Cerebellar cortex (tissue), 1 donor: ENCODE data around the gene HMHB1.
"Not testable (repeated sequence)": the region's sequence is repeated elsewhere in the genome, so short reads cannot be mapped to it uniquely, and the experiment has no call there.

Source experiments
- DNase-seq: peaks from one replicate; pipeline ENCODE4 v3.0.0-alpha.2; 2015; ENCODE audit warnings: low spot score

HMHB1 gene

DNA sequence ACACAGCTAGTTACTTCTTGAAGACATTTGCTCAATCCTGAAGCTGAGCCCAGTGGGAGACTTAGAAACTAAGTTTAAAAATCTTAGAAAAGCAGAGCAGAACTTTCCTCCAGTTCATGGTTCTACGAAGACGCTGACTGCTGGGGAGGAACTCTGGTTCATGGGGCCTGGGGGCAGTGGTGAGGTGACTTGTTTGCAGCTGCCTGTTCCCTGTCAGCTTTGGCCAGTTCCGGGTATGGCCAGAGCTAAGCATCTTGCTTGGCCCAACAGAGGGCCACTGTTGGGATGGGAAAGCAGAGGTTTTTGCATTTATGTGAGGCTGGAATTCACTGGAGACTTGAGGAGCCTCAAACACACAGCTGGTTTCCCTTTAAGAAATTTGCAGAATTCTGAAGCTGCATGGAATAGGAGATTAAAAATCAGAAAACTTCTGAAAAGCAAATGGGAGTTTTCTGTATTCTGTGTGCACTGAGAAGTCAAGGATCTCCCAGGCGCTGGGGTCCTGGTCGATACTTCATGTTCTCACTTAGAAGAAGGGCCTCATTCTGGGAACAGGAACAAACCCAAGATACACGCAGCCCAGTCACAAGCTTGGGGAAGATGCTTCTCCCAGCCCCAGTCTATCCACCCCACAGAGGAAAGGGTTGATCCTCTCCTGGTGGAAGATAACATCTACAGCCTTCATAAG lies 10.6 kb upstream of the HMHB1 start:
- no peak for DNase-seq

DNA sequence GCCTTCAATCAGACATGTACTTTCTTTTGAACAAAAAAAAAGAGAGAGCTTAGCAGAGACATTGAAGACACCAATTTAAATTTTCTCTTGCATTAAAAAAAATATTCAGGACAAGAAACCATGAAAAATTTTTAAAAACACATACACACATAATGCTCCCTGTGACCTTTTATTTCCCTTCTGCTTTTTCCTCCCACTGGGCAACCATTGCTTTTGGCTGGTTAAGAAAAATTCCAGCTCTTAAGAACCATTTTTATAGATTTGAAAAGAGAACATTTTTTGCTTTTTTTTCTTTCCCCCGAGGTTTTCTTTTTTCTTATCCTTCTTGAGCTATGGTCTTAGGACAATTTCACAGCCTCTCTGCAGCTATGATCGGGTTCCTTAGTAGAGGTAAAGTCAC lies 6.1 kb upstream of the HMHB1 start:
- DNase-seq = no peak

DNA sequence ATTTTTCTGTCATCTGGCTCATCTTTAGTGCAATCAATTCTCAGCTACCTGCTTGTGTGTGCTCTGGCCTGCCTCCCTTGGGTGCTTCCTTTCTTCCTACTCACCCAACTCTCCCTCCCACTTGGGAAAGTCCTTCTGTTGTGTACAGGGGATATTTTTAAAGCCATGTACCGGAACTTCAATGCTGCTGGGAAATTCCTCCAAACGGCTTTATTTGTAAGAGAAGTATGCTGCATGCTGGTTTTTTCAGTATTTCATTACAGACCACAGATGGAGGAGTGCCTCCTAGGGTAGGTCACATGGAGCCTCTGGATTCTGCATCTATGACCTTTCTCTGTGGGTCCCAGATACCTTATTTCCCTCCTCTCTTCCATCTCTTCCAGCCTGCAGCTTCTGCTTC lies 5.4 kb upstream of the HMHB1 start:
- peak; percentile 93 for DNase-seq

DNA sequence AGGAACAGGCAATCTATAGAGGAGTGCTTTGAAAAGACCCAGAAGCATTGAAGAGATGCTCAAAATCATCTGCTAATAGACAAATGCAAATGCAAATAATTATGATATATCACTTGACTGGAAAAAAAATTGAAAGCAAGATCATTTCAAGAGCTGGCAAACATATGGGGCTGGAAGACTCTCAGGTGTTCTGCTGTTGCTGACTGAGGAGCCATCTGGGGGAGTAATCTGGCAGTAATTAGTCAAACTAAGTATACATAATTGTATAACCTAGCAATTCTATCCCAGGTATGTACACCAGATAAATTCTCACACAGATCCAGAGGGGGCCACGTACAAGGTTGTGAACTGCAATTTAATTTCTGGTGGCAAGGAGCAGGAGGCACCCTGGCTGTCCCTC lies 4.6 kb upstream of the HMHB1 start:
- peak; percentile 61 for DNase-seq

DNA sequence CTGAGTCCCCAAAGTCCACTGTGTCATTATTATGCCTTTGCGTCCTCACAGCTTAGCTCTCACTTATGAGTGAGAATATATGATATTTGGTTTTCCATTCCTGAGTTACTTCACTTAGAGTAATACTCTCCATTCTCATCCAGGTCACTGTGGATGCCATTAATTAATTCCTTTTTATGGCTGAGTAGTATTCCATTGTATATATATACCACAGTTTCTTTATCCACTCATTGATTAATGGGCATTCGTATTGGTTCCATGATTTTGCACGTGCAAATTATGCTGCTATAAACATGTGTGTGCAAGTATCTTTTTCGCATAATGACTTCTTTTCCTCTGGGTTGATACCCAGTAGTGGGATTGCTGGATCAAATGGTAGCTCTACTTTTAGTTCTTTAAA lies 4.4 kb downstream of the HMHB1 start:
- not testable (repeated sequence) for DNase-seq

DNA sequence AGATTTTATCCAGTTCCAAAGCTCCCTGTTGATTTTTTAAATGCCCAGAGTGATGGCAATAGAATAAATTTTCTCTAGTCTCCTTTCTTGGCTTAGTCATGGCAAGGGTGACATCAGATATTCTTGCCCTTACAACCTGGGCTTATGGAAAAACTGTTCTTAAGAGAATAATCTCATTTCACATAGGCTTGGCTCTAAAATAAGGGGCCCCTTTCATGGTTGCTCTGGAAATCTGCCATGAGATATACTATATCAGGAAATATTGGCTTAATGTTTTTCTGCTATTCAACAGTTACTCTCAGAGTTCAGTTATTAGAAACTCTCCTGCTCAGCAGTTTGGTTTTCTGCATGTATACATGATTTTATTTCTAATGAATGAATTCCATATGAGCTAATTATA lies 7.8 kb downstream of the HMHB1 start:
- no peak for DNase-seq

DNA sequence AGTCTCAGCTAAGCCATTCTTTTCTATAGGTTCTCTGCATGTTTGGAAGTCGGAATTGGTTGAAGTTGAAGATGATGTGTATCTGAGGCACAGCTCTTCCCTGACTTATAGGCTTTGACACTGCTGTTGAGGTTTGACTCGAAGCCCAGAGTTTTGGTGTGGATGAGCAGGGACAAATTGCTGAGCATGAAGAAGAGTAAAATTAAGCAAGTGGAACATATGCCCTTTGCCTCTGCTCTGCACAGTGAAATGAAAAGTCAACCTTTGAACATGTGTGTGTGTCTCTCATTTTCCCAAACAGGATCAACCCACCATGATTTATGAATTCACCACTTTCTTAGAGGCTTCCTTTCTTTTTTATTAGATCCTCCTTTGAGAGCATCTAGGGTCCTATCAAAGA lies 8.5 kb downstream of the HMHB1 start:
- DNase-seq = no peak

DNA sequence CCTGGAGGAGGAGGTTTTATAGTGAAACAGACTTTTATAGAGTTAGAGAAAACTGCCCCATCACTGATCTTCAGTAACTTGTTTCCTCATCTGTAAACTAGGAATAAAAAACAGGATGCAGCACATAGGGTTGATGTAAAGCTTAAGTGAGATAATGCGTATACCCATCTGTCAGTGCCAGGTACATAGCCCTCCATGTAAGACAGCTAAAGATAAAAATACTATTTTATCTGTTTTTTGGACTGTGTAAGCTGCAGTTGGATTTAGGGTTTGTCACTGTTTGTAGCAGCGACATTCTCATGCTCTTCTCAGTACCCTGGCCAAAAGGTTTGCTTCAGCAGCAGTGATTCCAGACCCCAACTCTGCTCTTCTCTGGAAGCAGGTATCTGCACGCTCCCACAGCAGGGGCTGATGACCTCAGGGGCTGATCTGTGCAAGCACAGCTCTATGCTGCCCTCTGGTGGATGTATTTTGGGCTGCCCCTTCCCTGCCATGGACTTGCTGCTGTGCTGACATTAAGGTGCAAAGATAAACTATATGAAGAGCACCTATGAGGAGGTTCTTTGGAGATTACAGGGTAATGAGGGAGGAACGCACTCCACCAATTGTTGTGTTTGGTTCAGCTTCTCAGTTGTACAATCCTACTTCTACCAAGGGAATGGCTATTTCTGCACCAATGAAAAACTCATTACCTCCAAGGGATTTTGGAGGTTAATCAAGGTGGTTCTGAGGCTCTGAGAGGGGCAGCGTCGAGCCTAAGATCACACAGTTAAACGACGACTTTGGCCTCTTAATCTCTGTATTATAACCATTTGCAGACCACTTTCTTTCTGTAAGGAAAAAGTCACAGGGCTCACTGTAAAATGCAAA lies 13.1 kb downstream of the HMHB1 start:
- peak; percentile 80 for DNase-seq

DNA sequence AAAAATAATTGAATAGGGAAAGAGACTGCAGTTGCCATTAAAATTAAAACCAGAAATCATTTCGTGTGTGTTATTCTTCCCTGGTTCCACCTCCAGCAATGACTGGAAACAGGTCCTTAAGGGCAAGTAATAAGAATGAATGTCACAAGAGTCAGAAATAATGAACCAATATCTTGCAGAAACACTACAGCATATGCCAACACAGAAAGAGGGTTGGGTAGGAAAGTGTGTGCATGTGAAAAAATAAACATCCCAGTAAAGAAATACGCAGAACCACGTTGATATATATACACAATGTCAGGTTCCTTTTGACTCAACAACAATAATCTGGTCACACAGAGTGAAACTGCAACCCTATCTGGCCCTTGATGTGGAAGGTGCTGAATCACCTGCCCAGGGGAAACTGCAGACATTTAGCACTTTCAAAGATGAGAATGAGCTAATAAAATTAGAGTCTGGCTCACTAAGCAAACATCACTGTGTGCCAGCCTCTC lies 15.0 kb downstream of the HMHB1 start:
- peak; percentile 13 for DNase-seq

DNA sequence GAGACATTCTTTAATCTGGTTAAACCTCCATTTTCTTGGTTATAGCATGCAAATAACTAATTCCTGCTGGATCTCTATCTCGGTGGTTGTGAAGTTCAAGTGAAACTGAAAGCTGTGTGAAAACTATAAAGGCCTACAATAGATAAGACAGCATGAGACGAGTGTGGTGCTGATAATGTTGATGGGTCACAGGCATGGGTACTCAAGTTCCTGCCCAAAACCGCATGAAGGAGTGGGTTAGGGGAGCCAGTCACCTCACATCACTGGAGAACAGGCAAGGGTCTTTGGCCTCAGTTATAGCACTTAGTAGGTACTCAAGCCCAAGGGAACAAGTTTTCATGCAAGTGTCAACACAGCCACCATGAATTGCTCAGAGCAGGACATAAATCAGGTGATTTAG lies 16.7 kb downstream of the HMHB1 start:
- no peak for DNase-seq

DNA sequence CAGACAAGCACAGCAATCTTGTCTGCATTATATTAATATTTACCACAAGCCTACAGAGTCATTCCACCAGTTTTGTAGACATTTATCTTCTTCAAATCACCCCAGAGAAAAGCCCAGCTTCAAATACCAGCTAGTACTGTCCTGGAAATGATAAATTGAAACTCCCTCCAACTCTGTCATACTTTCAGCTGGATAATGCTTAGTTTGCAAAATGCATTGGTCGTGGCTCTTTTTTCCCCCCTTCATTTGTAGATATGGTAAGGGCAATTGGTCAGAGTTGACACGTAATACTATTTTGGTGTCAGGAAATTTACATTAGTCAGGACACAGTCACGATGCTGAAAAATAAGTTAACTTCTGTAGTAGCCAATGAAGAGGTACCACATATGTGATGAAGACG lies 21.2 kb downstream of the HMHB1 start:
- DNase-seq = no peak

DNA sequence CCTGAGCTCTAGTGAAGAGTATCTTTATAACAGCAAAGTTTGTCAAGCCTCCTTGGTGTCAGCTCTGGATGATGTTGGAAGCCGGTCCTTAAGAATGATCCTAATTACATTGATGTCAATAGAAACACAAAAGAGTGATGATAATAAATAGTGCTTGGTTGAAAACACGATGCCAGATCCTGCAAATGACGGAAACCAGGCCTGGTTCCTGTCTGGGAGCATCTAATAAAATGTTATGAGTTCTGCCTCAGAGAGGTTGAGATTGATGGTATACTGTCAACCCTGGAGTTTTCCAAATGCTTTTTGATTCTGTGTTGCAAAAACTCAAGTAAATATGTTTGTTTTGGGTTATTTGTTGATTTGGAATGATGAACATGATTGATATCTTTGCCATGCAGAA lies 23.3 kb downstream of the HMHB1 start:
- DNase-seq = no peak

DNA sequence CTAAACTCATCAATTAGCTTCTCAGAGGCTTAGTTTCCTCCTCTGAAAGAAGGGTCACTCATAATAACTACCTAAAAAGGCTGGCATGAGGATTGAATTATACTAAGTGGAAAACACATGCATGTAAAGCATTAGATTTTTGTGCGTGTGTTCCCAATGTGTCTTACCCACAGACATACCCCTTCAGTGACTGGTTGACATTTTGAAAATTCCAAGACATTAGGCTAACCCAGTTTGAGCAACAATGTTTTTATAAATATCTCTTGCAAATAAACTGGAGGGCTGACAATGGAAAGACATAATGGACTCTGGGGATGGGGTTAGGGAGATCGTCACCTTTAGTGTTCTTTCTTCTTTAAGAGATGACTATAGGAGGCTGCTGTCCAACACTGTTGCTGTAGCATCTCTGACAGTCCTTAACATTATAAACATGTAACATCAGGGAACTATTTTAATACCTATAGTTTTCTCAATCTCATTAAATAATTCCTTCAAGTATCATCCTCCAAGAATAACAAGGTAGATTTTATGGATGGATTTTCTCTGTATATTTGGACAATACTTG lies 24.3 kb downstream of the HMHB1 start:
- no peak for DNase-seq

DNA sequence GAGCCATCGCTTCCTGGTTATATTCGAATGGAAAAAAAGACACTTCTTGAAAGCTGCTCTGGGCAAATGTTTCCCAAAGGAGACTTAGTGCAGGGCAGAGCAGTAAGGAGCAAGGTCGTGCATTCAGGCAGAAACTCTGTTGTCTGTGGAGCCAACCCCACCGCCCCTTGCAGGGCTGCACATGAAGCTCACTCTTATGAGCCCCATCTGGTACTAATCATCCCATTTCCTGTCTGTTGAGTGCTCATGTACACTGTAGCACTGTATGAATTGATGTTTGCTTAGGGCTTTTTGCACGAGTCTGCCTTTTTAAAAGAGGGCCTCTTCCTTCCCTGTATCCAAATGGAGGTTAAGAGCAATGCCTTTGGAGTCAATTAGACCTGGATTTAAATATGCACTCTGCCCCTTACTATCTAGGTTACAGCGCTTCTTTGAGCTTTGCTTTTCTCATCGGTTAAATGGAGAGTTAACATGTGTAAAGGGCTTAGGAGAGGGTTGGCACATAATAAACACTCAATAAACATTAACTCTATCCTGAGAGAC lies 25.4 kb downstream of the HMHB1 start:
- no peak for DNase-seq

DNA sequence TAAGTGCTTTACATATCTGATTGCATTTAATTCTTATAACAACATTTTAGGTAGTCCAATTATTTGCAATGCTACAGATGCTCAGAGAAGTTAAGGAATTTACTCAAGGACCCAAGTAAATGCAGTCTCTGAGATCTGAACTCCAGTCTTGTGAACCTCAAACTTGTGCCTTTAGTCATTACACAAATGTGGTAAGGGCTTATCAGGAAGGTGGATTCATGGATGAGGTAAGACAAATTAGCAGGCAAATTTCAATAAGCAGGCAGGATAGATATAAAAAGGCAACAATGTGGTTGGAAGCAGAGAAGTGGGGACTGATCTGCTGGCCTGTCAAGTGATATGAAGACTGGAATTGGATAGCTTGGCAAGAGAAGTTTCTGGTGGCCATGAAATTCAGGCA lies 29.5 kb downstream of the HMHB1 start:
- DNase-seq = no peak

DNA sequence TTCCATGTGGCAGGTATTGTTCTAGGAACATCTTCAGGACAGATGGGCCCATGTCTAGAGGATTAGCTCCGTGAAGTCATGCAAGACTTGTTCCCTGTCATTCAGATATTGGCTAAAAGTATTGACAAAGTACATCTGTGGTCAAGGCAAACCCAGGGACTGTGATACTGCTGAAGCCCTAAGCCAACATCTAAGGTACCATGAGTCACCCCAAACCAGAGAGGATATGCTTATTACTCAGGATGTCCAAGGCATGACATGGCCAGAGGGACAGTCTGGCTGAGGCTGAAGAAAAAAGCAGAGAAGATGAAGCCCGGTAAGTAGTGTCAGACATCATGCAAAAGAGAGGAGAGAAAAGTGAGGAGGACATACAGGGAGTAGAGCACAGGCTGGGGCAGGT lies 31.0 kb downstream of the HMHB1 start:
- no peak for DNase-seq

DNA sequence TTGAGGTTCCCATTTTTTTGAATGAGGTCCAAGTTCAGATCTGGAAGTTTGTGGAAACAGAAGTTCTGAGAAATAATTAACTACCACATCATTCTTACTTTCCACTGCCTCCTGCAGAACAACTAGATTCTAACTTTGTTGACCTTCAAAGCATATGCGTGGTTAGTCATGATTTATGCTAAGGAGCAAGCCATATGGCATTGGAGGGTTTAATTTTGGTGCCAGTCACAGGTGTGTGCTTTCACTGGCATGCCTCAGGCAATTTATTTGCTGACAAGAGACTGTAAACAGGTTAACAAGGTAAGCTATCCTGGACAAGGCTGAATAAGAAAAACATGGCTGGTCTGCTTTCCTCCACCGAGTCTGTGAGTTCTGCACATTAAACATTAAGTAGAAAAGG lies 31.5 kb downstream of the HMHB1 start:
- DNase-seq = no peak

DNA sequence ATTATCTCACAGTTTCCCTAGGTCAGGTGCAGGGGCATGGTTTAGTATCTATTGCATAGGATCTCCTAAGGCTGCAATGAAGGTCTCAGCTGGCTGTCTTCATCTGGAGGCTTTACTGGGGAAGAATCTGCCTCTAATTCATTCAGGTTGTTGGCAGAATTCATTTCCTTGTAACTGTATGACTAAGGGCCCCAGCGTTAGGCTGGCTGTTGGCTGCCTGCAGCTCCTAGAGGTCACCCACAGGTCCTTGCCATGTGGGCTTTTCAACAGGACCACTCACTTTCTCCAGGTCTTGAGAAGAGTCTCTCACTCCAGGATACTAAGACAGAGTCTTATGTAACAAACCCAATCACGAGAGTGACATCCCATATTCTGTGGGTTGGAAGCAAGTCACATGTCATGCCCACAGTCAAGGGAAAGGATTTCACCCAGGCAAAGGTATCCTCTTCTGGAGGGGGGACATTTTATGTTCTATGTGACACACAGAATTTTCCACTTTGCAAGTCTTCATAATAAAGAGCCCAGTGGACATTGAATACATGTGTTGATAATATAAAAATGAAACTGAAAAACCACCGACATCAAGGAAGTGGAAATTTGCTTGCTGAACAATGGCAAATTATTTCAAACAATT lies 38.2 kb downstream of the HMHB1 start:
- DNase-seq = no peak

DNA sequence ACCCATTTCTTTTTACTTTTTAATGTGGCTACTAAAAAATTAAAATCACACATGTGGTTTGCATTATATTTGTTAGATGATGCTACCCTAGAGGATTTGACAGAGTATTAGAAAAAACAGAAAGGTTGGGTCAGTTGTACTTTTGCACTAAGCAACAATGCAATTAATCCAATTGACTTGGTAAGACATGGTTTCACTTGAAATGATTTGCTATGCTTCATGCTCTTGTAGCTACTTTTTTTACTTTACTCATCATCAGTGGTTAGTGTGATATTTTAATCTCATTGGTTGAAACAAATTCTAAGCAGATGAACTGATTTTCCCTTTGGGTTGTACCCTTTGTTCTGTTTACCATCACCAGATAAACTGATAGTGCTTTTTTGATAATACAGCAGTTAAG lies 39.4 kb downstream of the HMHB1 start:
- no peak for DNase-seq

DNA sequence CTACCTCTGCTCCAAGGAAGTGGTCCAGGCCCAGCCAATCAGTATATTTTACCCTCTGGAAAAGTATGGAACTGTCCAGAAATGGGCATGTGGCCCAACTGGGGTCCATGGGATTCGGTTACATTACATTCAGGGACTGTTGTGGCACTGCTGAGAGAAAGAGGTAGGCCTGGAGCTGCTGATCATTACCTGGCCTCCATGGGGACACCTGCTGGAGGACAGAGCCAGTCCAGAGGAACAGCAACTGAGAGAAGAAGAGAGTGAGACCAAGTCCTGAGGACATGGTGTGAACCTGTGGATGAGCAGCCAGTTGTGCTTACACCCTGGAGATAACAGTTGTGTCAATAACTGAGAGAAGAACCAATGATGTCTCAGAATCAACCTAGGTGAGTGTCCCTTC lies 48.2 kb downstream of the HMHB1 start:
- no peak for DNase-seq

DNA sequence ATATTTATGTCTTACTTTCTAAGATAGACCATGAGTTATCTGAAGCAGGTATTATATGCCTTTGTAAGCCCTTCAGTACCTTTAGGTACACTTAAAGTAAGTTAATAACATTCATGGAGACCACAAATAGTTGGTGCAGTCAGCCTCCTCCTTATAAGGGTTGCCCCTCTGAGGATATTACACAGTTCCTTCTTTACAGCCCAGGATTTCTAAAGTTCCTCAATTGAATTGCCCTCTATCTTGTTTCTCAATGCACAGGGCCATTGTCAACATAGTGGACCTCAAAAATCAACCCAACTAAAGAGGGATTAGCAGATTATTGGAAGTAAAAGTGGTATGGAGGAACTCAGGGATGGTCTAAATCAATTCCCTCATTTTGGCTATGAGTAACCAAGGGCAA lies 50.3 kb downstream of the HMHB1 start:
- no peak for DNase-seq

DNA sequence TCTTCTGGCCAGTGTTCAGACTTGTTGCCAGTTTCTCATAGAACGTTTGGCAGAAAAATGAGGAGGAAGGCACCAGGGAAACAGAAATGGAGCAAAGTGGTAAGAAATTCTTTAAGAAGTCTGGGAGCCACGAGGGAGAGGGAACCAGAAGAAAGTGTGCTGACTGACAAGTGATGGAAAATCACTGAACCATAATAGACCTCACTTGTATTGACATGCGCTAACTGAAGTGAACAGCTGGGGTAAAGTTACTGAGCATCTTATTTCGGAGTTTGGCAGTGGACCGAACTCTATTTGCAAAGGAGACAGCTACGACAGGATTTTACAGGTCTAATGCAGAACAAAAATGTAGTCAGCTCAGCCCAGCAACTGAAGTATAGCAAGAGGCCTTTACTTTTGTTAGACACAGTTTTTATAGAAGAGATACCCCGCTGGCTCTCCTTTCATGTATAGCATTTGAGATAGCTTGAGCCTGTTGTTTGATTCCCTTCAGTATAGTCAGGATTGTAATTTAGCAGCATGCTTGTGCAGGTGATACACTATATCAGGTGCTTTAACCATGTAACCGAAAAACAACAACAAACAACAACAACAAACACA lies 53.6 kb downstream of the HMHB1 start:
- DNase-seq = no peak
